Endothelial cell (in vitro differentiated cells): Measurements from ENCODE around the gene DEF6. TPM values are rescaled to one million over a fixed set of nuclear protein-coding genes. Genes with fewer than 3 reads are reported as not detected.

Experiments used
- DNase-seq: peaks from one replicate; pipeline ENCODE4 v3.0.0; 2021; ENCODE audit warnings: low spot score
- H3K27ac Mint-ChIP-seq: one replicate; pipeline ENCODE4 v1.8.0; 2021; ENCODE audit warnings: mixed read lengths, inconsistent platforms; ENCODE audit not compliant: unreplicated experiment
- H3K27me3 Mint-ChIP-seq: one replicate; pipeline ENCODE4 v1.8.0; 2021; ENCODE audit warnings: mild to moderate bottlenecking, moderate library complexity, mixed read lengths, inconsistent platforms; ENCODE audit not compliant: unreplicated experiment
- H3K36me3 Mint-ChIP-seq: one replicate; pipeline ENCODE4 v1.8.0; 2021; ENCODE audit warnings: mild to moderate bottlenecking, low read depth, mixed read lengths, inconsistent platforms; ENCODE audit not compliant: unreplicated experiment
- H3K4me1 Mint-ChIP-seq: one replicate; pipeline ENCODE4 v1.8.0; 2021; ENCODE audit warnings: mild to moderate bottlenecking, mixed read lengths, inconsistent platforms; ENCODE audit not compliant: unreplicated experiment
- H3K4me3 Mint-ChIP-seq: one replicate; pipeline ENCODE4 v1.8.0; 2021; ENCODE audit warnings: mild to moderate bottlenecking, mixed read lengths, inconsistent platforms; ENCODE audit not compliant: unreplicated experiment
- H3K9me3 Mint-ChIP-seq: one replicate; pipeline ENCODE4 v1.8.0; 2021; ENCODE audit warnings: mixed read lengths, inconsistent platforms; ENCODE audit not compliant: unreplicated experiment
- total RNA-seq: library from RNA; stranded (reverse); fragmentation: NEBNext Ultra II Directional; extraction: Animal tissue kit (Norgen Biotek cat#: 25700); gene quantifications from one replicate; pipeline ENCODE4 v1.2.1, GENCODE V29; 2021; ENCODE audit not compliant: unreplicated experiment
- TF ChIP-seq, protein P1 (sequence below): fragments of 200-600 bp; sonication (generic); IDR thresholded peaks from one replicate; pipeline ENCODE4 v1.5.0; 2021; ENCODE audit warnings: antibody characterized with exemption; ENCODE audit not compliant: unreplicated experiment

DEF6 gene
- total RNA-seq, 1 donor from 2014 or later = 24.0 TPM

DNA sequence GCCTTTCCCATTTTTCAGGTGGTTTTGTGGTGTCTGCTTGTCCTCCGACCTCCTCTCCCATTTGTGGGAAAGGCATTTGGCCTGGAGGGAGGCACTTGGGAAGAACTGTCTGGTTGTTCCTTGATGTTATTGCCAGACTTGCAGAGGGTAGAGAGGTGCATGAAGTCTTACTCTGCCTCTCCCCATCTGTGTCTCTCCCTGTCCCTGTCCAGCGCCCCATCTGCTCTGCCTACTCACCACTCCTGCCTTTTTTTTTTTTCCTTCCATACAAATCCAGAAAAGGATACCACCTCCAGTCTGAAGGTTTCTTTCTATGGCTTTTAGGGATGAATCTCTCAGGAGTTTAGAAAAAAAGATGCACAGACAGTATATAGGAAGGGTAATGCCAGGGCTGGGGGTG, 64.6 kb downstream of the DEF6 start:
- Mint-ChIP-seq H3K9me3 (no peaks in the 10 kb centered on the region), H3K36me3 (peaks cover 22% of the 10 kb centered on the region)

DNA sequence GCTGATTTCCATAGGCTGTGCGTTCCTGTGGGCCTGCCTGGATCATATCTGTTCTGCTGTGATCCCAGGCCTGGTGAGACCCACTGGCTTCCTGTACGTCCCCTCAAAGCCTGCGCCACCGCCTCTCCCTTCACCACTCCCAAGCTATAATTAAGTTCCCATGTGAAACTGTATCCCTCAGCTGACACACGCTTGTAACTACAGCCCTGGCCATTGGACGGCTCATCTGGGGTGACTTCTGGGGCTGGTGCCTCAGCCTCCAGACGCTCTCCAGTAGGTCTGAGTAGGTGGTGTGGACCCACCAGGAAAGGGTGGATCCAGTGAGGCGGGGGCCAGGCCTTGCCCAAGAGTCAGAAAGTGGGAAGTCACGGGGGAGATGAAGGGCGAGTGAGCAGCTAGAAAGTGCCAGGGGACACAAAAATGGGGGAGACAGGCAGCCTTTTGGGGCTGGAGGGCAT, 65.7 kb downstream of the DEF6 start:
- H3K27ac Mint-ChIP-seq = no peak overlapping the region
- peaks cover 4% of the 10 kb centered on the region for H3K27me3 Mint-ChIP-seq
- H3K4me1 Mint-ChIP-seq = peaks cover 27% of the 10 kb centered on the region
- TF ChIP-seq, protein P1, sequence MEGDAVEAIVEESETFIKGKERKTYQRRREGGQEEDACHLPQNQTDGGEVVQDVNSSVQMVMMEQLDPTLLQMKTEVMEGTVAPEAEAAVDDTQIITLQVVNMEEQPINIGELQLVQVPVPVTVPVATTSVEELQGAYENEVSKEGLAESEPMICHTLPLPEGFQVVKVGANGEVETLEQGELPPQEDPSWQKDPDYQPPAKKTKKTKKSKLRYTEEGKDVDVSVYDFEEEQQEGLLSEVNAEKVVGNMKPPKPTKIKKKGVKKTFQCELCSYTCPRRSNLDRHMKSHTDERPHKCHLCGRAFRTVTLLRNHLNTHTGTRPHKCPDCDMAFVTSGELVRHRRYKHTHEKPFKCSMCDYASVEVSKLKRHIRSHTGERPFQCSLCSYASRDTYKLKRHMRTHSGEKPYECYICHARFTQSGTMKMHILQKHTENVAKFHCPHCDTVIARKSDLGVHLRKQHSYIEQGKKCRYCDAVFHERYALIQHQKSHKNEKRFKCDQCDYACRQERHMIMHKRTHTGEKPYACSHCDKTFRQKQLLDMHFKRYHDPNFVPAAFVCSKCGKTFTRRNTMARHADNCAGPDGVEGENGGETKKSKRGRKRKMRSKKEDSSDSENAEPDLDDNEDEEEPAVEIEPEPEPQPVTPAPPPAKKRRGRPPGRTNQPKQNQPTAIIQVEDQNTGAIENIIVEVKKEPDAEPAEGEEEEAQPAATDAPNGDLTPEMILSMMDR = no peak
- DNase-seq = no peak
- peaks cover 16% of the 10 kb centered on the region for H3K36me3 Mint-ChIP-seq
- H3K9me3 Mint-ChIP-seq = no peaks in the 10 kb centered on the region
- no peak overlapping the region for H3K4me3 Mint-ChIP-seq

More for the DNA sequence above, 64.6 kb downstream of the DEF6 start:
- Mint-ChIP-seq H3K4me1 (peaks cover 23% of the 10 kb centered on the region), H3K27ac (no peak overlapping the region), H3K27me3 (peaks cover 8% of the 10 kb centered on the region), H3K4me3 (no peak overlapping the region)
- TF ChIP-seq, protein P1 = no peak
- DNase-seq = no peak

DNA sequence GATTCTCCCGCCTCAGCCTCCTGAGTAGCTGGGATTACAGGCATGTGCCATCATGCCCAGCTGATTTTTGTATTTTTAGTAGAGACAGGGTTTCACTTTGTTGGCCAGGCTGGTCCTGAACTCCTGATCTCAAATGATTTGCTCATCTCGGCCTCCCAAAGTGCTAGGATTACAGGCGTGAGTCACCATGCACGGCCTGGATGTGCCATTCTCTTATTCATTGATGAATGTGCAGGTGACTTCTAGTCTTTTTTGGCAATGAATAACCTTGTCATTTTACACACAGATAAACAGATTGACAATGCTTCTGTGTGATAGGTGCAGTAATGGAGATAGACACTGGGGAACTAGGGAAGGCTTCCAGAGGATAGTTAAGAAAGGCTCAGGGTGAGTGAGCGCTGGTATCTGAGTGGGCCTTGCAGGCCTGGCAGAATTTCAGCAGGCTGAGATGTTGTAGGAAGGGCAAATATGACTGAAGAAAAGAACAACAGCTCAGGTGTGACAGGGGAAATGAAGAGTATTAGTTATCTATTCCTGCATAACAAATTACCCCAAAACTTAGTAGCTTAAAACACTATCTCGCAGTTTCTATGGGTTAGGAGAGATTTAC, 68.1 kb downstream of the DEF6 start:
- peaks cover 9% of the 10 kb centered on the region for H3K36me3 Mint-ChIP-seq
- DNase-seq = no peak
- TF ChIP-seq, protein P1 = no peak
- H3K4me1 Mint-ChIP-seq = peaks cover 46% of the 10 kb centered on the region
- H3K9me3 Mint-ChIP-seq = no peaks in the 10 kb centered on the region
- H3K27ac Mint-ChIP-seq = no peak overlapping the region
- H3K4me3 Mint-ChIP-seq = no peak overlapping the region
- peaks cover 4% of the 10 kb centered on the region for H3K27me3 Mint-ChIP-seq

DNA sequence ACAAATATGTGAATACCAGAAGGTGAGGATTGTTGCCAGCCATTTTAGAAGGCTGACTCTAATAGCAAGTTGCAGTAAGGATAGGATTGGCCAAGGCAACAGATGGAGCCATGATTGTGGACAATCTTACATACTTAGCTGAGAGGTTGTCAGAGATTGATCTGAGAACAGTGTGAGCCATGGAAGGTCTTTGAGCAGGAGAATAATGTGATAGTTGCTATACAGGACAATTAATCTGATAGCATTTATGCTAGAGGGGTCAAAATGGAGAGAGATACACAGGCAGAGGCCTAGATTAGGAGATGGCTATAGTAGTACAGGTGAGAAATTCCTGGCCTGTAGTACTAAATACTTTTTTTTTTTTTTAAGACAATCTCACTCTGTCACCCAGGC, 68.6 kb downstream of the DEF6 start:
- H3K9me3 Mint-ChIP-seq = no peaks in the 10 kb centered on the region

DNA sequence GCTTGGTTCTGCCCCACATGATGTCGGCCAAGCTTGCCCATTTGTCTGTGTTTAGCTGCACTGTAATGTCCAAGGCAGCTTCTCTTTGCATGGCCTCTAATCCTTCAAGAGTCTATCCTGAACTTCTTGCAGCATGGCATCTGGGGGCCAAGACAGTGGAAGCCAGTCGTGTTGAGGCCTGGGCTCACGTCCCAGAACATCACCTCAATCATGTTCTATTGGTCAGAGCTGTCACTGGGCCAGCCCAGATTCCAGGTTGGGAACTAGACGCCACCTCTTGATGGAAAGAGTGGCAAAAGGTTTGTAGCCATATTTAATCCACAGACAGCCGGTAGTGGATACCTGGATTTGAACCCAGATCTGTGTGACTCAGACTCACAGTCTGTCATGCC, 70.0 kb downstream of the DEF6 start:
- Mint-ChIP-seq H3K27me3 (peaks cover 8% of the 10 kb centered on the region), H3K4me1 (peaks cover 55% of the 10 kb centered on the region)
- TF ChIP-seq, protein P1 = no peak

More for the DNA sequence above, 68.6 kb downstream of the DEF6 start:
- Mint-ChIP-seq H3K36me3 (peaks cover 9% of the 10 kb centered on the region), H3K27me3 (peaks cover 6% of the 10 kb centered on the region), H3K27ac (no peak overlapping the region), H3K4me3 (no peak overlapping the region), H3K4me1 (peaks cover 48% of the 10 kb centered on the region)
- no peak for DNase-seq
- TF ChIP-seq, protein P1 = no peak

More for the DNA sequence above, 70.0 kb downstream of the DEF6 start:
- no peak for DNase-seq
- Mint-ChIP-seq H3K4me3 (no peak overlapping the region), H3K27ac (no peak overlapping the region), H3K36me3 (peaks cover 15% of the 10 kb centered on the region), H3K9me3 (no peaks in the 10 kb centered on the region)
